GM18520 (cell line): Measurements from ENCODE around the gene BRSK2.

Experiments used
- ATAC-seq: cut with Tn5 transposase; IDR thresholded peaks from one replicate; pipeline ENCODE4 v1.9.1; 2021; ENCODE audit not compliant: unreplicated experiment

The BRSK2 gene

DNA sequence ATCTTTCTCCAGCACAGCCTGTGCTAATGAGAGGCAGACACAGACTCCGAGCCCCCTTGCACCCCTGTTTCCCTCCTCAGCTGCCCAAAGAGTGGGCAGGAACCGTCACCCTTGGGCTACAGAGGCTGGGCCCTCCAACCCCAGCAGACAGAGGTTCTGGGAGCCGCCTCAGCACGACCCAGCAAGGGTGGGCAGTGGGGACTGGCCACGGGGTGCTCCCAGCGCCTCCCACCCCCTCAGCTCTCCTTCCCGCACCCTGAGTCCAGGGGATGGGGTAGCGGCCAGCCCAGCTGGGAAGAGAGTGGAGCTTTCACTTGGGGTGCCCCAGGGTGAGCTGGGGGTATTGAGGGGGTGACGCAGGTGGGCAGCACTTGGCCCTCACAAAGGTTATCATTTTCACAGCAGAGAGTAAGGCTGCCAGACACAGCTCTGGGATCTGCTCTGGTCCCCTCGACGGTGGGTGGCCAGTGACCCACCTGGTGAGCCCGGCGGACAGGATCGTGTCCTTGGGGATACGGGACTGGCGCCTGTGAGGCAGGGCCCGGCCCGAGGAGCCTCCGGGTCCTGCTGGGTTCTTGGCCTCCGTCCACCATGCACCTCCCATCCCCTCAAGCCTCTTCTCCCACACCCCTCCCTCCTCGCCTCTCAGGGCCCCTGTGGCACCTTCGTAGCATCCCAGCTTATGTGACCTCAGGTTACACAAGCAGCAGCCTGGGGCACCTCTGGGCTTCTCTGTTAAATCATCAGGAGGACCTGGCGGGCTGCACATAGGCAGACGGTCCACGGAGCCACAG lies 14.4 kb upstream of the BRSK2 start:
- no peak for ATAC-seq

DNA sequence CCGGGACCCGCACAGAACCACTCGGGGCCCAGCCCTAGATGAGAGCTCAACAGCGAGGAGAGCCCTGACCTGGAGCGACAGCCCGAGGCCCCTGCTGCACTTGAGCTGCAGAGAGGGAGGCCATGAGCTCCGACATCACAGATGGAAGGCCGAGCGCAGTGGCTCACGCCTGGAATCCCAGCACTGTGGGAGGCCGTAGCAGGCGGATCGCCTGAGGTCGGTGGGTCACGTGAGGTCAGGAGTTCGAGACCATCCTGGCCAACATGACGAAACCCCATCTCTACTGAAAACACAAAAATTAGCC lies 13.8 kb upstream of the BRSK2 start:
- ATAC-seq: no peak

DNA sequence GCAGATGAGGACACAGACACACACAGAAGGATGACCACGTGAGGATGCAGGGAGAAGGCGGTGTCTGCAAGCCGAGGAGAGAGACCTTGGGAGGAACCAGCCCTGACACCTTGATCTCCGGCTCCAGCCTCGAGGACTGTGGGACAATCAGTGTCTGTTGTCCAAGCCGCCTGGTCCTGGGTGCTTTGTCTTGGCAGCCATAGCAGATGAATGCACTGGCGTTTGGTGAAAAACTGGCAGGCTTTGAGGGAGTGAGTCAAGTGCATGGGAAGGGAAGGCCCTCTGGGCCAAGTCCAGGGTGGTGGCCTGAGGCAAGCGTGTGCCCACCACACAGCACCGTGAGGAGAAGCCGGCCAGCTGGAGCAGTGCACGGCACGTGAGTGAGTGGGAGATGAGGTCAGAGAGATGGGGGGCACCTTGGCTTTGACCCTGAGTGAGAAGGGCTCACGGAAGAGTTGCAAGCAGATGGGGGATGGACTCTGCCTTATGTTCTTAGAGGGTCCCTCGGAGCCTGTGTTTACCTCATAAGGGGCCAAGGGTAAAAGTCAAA lies 12.4 kb upstream of the BRSK2 start:
- ATAC-seq: no peak

DNA sequence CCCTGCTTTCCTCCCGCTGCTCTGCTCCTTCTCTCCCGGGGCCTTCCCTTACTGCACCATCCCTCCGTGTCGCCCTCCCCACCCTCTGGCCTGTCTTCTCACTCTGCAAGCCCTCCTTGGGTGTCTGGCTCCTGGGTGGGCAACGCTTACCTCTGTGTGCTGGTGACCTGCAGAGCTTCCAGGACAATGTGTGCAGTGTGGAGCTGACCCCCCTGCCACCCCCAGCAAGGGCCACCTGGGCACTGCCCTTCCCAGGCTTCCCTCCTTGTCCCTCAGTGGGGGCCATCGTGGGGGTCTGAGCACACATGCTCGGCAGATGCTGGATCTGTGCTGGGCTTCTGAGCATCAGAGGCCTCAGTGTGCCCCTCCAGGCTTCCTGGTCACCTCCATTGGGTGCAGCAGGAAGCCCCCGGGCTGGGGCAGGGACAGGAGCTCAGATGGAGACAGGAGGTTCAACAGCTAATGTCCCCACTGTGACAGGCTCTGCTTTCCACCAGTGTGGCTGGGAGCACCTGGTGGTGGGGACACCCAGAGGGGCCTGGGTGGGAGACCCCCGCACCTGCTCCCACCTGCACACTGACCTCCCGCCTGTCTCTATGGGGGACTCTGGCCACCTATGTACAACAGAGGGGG lies 7.8 kb upstream of the BRSK2 start:
- no peak for ATAC-seq

DNA sequence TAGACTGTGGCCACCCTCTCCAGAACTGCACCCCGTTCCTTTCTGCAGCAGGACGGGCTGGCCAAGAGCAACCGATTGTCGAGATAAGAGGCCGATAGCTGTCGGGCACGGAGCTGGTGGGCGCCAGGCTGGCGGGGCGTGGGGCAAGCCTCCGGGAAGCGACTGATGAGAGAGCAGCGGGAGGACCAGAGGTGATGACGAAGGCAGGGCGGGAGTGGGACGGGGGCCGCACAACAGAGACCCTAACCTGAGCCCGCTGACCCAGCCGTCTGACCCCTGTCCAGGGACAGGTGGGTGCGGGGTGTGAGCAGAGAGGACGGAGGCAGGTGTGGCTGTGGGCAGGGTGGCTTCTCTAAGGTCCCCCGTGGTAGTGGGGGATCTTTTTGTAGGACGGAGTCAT lies 7.3 kb upstream of the BRSK2 start:
- no peak for ATAC-seq

DNA sequence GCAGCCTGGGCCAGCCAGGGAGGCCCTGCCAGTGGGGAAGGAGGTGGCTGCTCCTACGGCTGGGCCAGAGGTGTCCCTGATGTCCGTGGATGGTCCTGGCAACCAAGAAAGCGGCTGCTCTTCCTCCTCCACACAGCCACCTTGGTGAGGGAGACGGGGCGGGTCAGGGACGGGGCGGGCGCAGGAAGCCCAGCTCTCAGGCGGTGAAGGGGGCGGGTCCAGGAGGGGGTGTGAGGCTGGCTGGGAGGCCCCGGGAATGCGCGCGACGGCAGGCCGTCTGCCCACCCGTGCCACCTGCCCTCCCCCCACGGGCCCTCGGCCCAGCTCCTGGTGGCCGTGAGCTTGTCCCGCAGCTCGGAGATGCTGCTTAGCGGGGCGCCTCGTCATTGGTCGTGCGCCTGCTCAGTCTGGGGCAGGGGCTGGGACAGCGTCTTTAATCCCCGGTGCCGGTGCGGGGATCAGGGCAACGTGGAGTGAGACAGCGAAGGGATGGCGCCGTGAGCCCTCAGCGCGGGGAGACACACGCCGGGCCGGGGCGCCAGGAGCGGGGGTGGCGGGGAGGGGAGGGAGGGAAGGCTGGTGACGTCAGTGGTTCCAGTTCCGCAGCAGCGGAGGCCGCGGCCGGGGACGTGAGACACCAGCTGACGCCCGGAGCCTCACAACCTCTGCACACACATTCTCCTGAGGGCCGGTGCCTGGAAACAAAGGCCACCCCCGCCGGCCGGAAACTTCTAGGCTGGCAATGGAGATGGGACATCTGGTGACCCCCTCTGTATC lies 6.7 kb upstream of the BRSK2 start:
- ATAC-seq: no peak

DNA sequence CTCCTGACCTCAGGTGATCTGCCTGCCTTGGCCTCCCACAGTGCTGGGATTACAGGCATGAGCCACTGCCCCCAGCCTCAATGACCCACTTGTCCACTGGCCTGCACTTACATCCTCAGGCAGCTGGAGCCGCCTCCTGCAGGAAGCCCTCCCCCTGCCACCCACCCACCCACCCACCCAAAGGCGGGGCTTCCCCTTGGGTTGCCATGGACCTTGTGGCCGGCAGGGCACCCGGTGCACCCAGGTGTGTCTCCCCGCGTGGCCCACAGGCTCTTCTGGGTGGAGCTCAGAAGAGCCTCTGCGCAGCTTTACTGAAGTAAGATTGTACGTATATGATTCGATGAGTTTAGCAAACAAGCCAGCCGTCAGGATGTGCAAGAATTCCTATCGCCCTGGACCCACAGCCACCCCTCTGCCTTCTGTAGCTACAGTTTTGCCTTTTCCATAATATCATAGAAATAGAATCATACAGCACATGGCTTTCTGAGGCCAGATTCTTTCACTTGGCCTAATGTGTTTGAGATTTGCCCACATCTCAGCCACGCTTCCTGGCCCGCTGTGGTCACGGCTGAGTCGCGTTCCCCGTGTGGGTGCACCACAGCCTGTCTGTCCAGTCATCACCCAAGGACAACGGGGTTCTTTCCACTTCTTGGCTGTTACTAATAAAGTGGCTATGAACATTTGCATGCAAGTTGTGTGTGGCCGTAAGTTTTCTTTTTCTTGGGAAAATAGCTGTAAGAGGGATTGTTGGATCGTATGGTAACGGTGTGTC lies 5.3 kb upstream of the BRSK2 start:
- no peak for ATAC-seq

DNA sequence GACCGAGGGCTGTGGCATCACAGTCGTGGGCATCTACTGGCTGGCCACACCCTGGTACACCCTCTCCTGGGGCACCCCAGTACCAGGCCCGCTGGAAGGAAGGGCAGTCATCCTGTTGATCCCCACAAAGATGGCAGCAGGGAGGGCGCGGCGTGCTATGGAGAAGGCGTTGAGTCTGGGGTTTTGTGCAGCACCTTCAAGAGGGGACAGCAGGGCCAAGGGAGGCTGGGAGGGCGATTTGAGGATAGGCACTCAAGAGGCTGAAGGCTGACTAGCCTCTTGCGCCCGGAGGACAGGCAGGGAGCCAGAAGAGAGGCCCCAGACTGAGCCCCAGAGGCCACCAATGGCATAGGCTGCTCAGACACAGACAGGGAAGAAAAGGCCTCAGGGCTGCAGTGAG lies 2.2 kb upstream of the BRSK2 start:
- no peak for ATAC-seq

DNA sequence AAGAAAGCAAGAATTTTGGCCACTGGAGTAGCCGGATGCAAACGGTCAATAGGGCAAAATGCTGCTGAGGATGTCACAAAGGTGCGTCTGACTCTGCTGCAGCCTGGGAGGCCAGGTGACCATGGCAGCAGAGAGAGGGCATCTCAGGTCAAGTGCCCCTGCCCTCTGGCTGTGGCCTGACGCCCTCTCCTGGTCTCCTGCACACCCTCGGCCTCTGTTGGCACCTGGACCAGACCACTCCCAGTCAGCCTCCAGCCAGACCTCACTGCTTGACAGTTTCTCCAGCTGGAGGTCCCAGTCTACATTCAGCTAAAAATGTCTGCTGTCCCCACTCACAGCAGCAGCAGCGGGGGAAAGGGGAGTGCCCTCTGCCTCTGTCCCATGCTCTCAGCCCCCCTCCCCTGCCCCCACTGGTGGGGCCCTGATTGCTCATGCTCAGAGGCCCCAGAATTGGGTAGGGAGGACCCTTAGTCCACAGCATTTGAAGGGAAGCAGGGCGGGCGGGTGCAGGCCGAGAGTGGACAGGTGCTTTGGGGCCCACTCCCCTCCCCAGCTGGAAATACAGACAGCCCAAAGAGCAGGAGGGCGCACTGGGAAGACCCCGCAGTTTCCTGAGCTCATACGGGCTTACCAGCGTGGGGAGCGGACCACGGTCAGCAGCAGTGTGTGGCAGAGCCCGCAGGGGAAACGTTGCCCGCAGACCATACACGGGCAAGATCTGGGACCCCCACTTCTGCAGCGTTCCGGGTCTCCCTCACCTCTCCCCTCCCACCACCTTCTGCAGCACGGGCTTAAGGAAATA lies 1.6 kb upstream of the BRSK2 start:
- ATAC-seq: no peak

DNA sequence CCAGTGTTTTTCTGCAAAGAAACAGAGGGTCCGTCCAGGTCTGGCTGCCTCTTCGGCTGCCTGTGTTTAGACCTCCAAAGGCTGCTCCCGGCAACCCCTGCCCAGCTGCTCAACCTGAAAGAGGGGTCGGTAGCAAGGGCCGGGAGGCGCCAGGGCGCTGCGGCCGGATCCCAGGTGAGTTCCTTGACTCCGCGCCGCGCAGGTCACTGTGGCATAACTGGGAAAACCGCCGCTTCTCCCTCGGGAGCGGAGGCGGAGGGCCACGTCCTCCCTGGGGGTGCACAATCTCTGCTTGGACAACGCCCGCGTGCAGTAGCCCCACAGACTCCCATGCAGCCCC lies 1.0 kb upstream of the BRSK2 start:
- ATAC-seq: no peak

DNA sequence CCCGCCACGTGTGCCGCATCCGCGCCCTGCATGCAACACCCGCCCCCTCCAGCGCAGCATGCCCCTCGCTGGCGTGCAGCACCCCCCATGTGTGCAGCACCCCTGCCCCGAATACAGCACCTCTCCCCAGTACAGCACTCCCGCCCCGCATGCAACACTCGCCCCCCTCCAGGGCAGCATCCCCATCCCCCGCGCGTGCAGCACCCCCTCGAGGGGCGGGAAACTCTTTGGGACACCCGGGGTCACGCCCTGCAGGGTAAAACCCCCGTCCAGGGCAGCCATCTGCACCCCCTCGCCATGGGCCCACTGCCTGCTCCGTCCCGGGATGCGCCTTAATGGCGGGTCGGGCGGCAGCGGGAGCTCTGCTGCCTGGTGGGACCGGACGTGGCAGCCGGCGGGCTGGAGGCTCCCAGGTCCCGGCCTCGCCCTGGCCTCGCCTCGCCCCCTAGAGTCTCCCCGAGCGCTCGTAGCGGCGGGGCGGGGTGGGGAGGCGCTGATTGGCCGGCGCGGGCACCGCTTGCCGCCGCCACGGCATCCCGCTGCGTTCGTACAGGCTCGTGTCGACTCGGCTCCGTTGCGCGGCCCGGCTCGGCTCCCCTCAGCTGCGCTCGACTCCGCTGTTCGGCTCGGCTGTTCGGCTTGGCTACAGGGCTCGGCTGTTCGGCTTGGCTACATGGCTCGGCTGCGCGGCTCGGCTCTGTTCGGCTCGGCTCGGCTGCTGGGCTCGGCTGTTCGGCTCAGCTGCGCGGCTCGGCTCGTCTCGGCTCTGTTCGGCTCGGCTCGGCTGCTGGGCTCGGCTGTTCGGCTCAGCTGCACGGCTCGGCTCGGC lies 417 bp upstream of the BRSK2 start:
- peak; percentile 91 for ATAC-seq

DNA sequence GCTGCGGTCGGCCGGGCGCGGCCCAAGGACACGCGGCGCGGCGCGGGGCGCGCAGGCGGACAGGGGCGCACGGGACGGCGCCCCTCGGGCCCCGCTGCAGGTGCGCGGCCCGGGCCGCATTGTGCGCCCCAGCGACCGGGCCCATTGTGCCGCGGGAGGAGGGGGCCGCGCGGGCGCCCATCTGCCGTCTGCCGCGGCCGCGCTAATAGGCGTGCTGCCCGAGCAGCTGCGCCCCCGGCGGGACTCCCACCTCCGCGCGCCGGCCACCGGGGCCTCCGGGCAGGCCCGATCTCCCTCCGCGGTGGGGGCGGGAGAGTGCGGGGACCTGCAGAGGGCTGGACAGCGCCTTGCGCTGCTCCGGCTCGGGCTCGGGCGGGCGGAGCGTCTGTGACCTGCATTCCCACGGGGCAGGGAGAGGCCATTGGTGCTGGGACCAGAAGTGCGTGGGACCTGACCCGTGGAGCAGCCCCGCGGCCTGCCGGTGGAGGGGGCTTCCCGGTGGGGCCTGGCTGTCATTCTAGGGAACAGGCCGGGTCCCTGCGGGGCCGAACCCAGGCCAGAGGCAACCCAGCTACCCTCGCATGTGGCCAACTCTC lies 933 bp downstream of the BRSK2 start:
- ATAC-seq: no peak

DNA sequence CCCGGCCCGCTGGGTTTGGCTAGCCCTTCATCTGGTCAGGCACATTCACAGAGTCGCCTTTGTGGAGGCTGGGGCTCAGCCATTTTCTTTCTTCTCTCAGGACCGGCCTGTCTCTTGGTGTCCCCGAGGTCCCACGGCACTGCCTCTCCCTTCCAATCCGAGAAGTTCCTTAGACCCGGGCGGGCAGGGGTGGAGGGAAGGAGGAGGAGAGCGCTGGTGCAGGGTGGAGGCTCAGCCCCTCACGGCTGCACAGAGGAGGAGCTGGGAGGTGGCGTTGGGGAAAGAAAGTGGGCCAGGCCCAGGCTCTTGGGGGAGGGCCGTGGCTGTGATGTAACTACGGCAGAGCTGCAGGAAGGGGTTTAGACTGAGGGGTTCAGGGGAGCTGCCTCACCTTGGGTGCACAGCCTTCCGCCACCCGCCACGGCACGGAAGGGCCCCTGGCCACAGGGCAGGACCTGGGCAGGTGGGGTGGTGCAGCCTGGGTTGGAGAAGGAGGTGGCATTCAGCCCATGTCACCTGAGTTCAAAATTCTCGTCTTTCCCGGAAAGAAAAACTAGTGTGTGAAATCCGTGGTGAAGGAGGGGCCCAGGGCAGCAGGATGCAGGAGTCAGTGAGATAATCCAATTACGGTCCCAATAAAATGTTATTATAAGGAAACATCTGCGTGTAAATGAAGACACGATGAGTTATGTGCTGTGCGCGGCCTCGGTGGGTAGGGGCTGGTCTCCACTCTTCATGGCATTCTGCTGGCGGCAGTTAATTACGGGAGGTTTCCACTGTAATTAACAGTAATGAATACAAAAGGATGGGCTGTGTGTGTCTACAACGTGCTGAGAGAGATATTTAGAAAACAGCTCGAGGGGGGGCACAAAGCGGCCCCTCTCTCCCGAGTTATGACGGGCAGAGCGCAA lies 1.7 kb downstream of the BRSK2 start:
- no peak for ATAC-seq

DNA sequence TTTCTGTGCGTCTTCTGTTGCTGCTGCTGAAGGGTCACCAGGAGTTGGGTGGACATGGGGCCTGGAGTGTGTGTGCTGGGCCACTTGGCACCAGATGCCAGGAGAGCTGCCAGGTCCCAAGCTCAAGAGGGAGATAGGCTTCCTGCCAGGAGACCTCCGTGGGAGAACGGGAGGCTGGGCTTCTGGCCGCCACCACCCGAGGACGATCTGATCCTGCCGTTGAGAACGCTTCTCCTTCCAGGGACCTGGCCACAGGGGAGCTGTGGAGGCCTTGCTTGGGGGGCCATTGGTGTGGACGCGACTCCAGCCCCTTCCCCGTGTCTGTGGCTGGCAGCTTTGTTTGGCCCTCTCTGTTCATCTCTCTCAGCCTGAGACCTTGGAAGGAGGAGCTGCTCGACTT lies 2.4 kb downstream of the BRSK2 start:
- ATAC-seq: no peak

DNA sequence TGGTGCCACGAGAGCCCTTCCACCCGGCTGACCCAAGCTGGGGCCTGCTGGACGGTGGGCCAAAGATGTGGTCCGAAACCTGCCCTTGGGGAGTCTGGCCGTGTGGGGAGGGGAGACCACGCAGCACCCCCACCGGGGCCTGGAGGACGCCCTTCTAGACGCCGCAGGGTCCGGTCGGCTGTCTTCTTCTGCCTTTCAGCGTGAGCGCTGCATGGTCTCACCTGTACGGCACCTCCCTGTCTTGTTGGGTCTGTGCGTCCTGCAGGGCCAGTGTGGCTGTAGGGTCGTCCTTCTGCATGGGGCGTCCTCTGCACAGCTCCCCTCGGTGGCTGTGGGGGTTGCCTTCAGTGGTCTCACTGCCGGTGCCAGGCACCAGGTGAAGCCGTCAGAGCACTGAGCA lies 2.8 kb downstream of the BRSK2 start:
- ATAC-seq: no peak

DNA sequence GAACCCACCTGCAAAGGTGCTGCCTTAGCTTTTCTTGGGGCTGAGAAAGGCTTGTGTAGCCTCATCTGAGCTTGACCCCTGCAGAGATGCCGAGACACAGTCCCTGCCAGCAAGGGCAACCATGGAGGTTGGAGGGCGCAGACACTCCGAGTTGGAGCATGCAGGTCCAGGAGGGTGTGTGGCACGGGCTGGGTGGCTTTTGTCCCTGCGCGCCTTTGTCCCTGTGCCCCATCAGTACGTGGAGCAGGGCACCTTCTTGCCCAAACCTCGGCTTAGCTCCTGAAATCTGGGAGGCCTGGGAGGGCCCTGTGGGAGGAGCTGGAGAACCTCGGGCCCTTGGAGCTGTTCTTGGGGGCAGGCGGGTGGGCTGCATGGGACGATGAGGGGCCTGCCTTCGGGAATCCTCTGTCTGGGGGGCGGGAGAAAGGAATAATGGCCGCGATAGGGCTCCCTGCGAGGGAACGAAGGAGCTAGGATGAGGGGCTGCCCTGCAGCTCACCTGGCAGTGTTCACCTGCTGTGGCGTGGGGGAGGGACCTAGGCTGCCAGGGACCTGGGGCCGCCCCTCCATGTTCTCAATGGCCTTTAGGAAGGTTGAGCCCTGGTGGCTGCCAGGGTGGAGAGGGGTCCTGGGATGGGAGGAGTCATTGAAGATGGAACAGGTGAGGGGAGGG lies 3.4 kb downstream of the BRSK2 start:
- ATAC-seq: no peak

DNA sequence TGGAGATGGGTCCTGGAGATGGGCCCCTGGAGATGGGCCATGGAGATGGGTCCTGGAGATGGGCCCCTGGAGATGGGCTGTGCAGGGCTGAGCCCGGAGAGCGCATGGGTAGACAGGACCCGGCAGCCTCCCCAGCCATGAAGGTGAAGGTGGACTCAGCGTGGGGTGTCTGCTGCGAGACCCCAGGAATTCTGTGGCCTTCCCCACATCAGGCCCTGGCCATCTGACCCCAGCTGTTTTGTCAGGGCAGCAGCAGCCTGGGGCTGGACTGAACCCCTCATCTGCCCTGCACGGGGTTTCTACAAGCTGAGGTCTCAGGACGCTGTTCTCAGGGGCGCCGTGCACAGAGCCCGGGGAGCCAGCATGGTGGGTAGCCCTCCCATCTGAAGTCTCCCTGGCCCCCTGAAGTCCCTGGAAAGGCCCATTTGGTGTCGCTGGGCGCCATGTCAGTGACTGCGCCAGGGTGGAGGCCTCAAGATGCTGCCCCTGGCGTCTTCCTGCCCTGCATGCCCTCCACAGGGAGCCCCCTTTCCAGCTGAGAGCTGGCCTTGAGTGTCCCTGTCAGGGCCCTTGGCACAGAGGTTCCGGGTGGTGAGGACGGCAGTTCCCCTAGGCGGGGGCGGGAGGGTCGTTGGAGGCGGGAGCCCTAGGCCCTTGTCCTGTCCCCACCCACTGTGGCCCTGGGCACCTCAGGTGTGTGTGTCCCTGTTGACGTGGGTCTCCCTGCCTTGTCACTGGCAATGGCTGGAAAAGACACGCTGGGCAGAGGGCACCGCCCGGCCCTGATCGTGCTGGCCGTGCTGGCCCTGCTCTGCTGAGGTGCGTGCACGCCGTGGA lies 5.4 kb downstream of the BRSK2 start:
- ATAC-seq: no peak
